HepG2 (cell line): ENCODE results near the gene PHLDB1. TPM values are rescaled to one million over a fixed set of nuclear protein-coding genes. Genes with fewer than 3 reads are reported as not detected.
A peak's percentile ranks its signal among the peaks of the same experiment; 100 is the strongest.

Experiments
- CBX2 ChIP-seq, 2 experiments: fragments of 200-600 bp in 1 of 2; sonication (generic); formaldehyde crosslinking in 1 of 2; IDR thresholded peaks; 2 replicates each; pipeline versions ENCODE4 v1.7.0 to v1.8.1; 2018 to 2022; ENCODE audit warnings: low read depth in 2 of 2, low read length in 1 of 2, mild to moderate bottlenecking in 1 of 2, missing genetic modification reagents in 1 of 2
- KDM3A ChIP-seq: IDR thresholded peaks from 2 replicates; pipeline ENCODE4 v1.6.1; 2018; ENCODE audit warnings: low read depth, missing compliant biosample characterization
- MED8 ChIP-seq: sonication (generic); formaldehyde crosslinking; IDR thresholded peaks from 2 replicates; pipeline ENCODE4 v1.8.1; 2023; ENCODE audit warnings: mild to moderate bottlenecking, missing genetic modification reagents; ENCODE audit not compliant: insufficient replicate concordance
- PHB2 ChIP-seq: fragments of 450-650 bp; IDR thresholded peaks from 2 replicates; pipeline ENCODE4 v1.6.1; 2018; ENCODE audit not compliant: partially characterized antibody
- POLR2G ChIP-seq: fragments of 200-400 bp; formaldehyde crosslinking; IDR thresholded peaks from 2 replicates; pipeline ENCODE4 v1.6.1; 2018; ENCODE audit warnings: mild to moderate bottlenecking, low read depth, low read length, moderate library complexity
- ZBTB40 ChIP-seq, 2 experiments: fragments of 450-650 bp in 1 of 2; sonication (generic) in 1 of 2; formaldehyde crosslinking in 1 of 2; IDR thresholded peaks; 2 replicates each; pipeline versions ENCODE4 v1.6.1 to v1.8.0; 2016 to 2022; ENCODE audit warnings: antibody characterized with exemption in 1 of 2, mild to moderate bottlenecking in 1 of 2, missing genetic modification reagents in 1 of 2
- ZNF225 ChIP-seq: sonication (generic); formaldehyde crosslinking; IDR thresholded peaks from 2 replicates; pipeline ENCODE4 v1.4.0; 2020; ENCODE audit warnings: mild to moderate bottlenecking, missing genetic modification reagents
- ZNF318 ChIP-seq: sonication (generic); formaldehyde crosslinking; IDR thresholded peaks from 2 replicates; pipeline ENCODE4 v1.4.0; 2020; ENCODE audit warnings: mild to moderate bottlenecking, missing genetic modification reagents
- ZNF337 ChIP-seq: sonication (generic); formaldehyde crosslinking; IDR thresholded peaks from 2 replicates; pipeline ENCODE4 v1.5.1; 2020; ENCODE audit warnings: missing genetic modification reagents, low read depth, mild to moderate bottlenecking, borderline replicate concordance
- ZNF33A ChIP-seq: sonication (generic); formaldehyde crosslinking; IDR thresholded peaks from 2 replicates; pipeline ENCODE4 v1.5.1; 2020; ENCODE audit warnings: missing genetic modification reagents, mild to moderate bottlenecking, moderate library complexity, borderline replicate concordance
- ZNF781 ChIP-seq: sonication (generic); formaldehyde crosslinking; IDR thresholded peaks from 2 replicates; pipeline ENCODE4 v1.5.1; 2020; ENCODE audit warnings: borderline replicate concordance, mild to moderate bottlenecking, missing genetic modification reagents; ENCODE audit errors: not compliant biosample characterization
- polyA plus RNA-seq, 8 experiments: library from polyadenylated mRNA; depleted of rRNA in 3 of 8; stranded (reverse) in 7 of 8; unstranded in 1 of 8; fragments of >200 nt; fragmentation: Illumina TruSeq in 4 of 8; extraction: Trizol in 4 of 8; gene quantifications; 2 replicates each; pipeline versions ENCODE4 v1.2.1 to v1.2.3, GENCODE V29; 2011 to 2016; ENCODE audit warnings: low read depth in 4 of 8, missing spikeins in 1 of 8, mixed read lengths in 1 of 8; ENCODE audit not compliant: insufficient read depth in 1 of 8
- total RNA-seq, 5 experiments: library from RNA; depleted of rRNA; stranded (reverse); fragments of >200 nt; fragmentation: Illumina TruSeq; extraction: Trizol; gene quantifications; 2 replicates each; pipeline ENCODE4 v1.2.3, GENCODE V29; 2016; ENCODE audit warnings: low read depth in 1 of 5

PHLDB1 gene
- total and polyA plus RNA-seq, 2 of the 13 experiments (the other 11 are each of a cell fraction or from before 2014, with no cell fraction given), result 13.8 to 14.2 TPM

- TF ChIP-seq ZBTB40 (IDR thresholded peaks at IDR 0.05) (no peak), ZBTB40 (CRISPR knock-in tag; IDR thresholded peaks at IDR 0.05) (no peak; the same call in none of the 2 replicates), ZNF318 (CRISPR knock-in tag) (no peak), POLR2G (peak; percentile 92), ZNF33A (CRISPR knock-in tag) (no peak), MED8 (CRISPR knock-in tag) (peak; percentile 43), KDM3A (CRISPR knock-in tag) (no peak), ZNF337 (CRISPR knock-in tag) (no peak), PHB2 (no peak), ZNF225 (CRISPR knock-in tag) (no peak), CBX2 (IDR thresholded peaks at IDR 0.05; ENCODE audit: low read depth, low read length) (no peak), CBX2 (CRISPR knock-in tag; IDR thresholded peaks at IDR 0.05; ENCODE audit: low read depth) (no peak), ZNF781 (CRISPR knock-in tag) (no peak)
Measured at GRCh38 chr11:118620529-118621070, 13.2 kb downstream of the PHLDB1 start (continued).
